HL-60 (cell line): ENCODE data around the gene AGBL4.
"Not testable (repeated sequence)": the region's sequence is repeated elsewhere in the genome, so short reads cannot be mapped to it uniquely, and the experiment has no call there.

Source experiments
- GABPA ChIP-seq: IDR thresholded peaks from 2 replicates; pipeline ENCODE4 v1.6.1; 2012; ENCODE audit warnings: low read depth
- POLR2AphosphoS5 ChIP-seq: IDR thresholded peaks from 2 replicates; pipeline ENCODE4 v1.6.1; 2012; ENCODE audit warnings: low read depth
- TF ChIP-seq, protein P1 (sequence below): IDR thresholded peaks from one replicate; pipeline ENCODE4 v1.5.1; 2011; ENCODE audit warnings: low read length, control low read depth, inconsistent platforms; ENCODE audit not compliant: insufficient read depth
- TF ChIP-seq, protein P2 (sequence below): IDR thresholded peaks from 2 replicates; pipeline ENCODE4 v1.6.1; 2012; ENCODE audit warnings: low read depth; ENCODE audit not compliant: insufficient replicate concordance

DNA sequence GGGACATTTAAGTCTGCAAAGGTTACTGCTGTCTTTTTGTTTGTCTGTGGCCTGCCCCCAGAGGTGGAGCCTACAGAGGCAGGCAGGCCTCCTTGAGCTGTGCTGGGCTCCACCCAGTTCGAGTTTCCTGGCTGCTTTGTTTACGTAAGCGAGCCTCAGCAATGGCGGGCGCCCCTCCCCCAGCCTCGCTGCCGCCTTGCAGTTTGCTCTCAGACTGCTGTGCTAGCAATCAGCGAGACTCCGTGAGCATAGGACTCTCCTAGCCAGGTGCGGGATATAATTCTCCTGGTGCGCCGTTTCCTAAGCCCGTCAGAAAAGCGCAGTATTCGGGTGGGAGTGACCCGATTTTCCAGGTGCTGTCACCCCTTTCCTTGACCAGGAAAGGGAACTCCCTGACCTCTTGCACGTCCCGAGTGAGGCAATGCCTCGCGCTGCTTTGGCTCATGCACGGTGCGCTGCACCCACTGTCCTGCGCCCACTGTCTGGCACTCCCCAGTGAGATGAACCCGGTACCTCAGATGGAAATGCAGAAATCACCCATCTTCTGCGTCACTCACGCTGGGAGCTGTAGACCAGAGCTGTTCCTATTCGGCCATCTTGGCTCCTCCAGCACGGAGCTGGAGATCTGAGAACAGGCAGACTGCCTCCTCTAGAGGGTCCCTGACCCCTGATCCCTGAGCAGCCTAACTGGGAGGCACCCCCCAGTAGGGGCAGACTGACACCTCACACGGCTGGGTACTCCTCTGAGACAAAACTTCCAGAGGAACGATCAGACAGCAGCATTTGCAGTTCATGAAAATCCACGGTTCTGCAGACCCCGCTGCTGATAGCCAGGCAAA, 766.3 kb downstream of the AGBL4 start:
- TF ChIP-seq, protein P1, sequence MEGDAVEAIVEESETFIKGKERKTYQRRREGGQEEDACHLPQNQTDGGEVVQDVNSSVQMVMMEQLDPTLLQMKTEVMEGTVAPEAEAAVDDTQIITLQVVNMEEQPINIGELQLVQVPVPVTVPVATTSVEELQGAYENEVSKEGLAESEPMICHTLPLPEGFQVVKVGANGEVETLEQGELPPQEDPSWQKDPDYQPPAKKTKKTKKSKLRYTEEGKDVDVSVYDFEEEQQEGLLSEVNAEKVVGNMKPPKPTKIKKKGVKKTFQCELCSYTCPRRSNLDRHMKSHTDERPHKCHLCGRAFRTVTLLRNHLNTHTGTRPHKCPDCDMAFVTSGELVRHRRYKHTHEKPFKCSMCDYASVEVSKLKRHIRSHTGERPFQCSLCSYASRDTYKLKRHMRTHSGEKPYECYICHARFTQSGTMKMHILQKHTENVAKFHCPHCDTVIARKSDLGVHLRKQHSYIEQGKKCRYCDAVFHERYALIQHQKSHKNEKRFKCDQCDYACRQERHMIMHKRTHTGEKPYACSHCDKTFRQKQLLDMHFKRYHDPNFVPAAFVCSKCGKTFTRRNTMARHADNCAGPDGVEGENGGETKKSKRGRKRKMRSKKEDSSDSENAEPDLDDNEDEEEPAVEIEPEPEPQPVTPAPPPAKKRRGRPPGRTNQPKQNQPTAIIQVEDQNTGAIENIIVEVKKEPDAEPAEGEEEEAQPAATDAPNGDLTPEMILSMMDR: not testable (repeated sequence)
- not testable (repeated sequence) for TF ChIP-seq POLR2AphosphoS5, GABPA
- TF ChIP-seq, protein P2, sequence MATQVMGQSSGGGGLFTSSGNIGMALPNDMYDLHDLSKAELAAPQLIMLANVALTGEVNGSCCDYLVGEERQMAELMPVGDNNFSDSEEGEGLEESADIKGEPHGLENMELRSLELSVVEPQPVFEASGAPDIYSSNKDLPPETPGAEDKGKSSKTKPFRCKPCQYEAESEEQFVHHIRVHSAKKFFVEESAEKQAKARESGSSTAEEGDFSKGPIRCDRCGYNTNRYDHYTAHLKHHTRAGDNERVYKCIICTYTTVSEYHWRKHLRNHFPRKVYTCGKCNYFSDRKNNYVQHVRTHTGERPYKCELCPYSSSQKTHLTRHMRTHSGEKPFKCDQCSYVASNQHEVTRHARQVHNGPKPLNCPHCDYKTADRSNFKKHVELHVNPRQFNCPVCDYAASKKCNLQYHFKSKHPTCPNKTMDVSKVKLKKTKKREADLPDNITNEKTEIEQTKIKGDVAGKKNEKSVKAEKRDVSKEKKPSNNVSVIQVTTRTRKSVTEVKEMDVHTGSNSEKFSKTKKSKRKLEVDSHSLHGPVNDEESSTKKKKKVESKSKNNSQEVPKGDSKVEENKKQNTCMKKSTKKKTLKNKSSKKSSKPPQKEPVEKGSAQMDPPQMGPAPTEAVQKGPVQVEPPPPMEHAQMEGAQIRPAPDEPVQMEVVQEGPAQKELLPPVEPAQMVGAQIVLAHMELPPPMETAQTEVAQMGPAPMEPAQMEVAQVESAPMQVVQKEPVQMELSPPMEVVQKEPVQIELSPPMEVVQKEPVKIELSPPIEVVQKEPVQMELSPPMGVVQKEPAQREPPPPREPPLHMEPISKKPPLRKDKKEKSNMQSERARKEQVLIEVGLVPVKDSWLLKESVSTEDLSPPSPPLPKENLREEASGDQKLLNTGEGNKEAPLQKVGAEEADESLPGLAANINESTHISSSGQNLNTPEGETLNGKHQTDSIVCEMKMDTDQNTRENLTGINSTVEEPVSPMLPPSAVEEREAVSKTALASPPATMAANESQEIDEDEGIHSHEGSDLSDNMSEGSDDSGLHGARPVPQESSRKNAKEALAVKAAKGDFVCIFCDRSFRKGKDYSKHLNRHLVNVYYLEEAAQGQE: not testable (repeated sequence)
